Esophagus squamous epithelium (tissue), 4 donors: Measurements from ENCODE around the gene FAM163B.

Source experiments
- POLR2A ChIP-seq, 4 donors: fragments of 450-650 bp; IDR thresholded peaks; one replicate each; pipeline ENCODE4 v1.6.1; 2017; ENCODE audit warnings: antibody characterized with exemption in 4 of 4, mild to moderate bottlenecking in 4 of 4, moderate library complexity in 3 of 4
- TF ChIP-seq, protein P1 (sequence below), 6 experiments: fragments of 450-650 bp in 4 of 6; fragments of 200-600 bp in 2 of 6; sonication (generic) in 2 of 6; IDR thresholded peaks; one replicate each; pipeline ENCODE4 v1.5.1; 2016 to 2019; ENCODE audit warnings: antibody characterized with exemption in 6 of 6, mild to moderate bottlenecking in 4 of 6, moderate library complexity in 4 of 6

DNA sequence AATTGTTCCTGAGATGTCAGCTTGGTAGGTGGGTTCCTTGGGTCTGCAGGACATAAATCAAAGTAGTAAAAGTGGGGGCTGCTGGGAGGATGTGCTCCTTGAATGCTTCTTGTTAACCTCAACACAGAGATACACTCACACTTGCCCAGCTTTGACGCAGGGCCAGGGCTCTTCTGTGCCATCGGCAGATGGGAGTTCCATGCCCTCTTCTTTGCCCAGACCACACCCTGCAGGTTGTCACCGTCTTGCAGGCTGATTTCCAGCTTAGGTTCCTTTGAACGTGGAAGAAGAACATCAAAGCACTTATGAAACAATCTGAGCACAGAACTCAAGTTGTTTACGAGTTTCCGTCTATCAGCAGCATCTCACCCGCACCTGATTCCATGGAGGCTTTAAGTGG is 38.0 kb upstream of the FAM163B start:
- TF ChIP-seq, protein P1, sequence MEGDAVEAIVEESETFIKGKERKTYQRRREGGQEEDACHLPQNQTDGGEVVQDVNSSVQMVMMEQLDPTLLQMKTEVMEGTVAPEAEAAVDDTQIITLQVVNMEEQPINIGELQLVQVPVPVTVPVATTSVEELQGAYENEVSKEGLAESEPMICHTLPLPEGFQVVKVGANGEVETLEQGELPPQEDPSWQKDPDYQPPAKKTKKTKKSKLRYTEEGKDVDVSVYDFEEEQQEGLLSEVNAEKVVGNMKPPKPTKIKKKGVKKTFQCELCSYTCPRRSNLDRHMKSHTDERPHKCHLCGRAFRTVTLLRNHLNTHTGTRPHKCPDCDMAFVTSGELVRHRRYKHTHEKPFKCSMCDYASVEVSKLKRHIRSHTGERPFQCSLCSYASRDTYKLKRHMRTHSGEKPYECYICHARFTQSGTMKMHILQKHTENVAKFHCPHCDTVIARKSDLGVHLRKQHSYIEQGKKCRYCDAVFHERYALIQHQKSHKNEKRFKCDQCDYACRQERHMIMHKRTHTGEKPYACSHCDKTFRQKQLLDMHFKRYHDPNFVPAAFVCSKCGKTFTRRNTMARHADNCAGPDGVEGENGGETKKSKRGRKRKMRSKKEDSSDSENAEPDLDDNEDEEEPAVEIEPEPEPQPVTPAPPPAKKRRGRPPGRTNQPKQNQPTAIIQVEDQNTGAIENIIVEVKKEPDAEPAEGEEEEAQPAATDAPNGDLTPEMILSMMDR (IDR thresholded peaks at IDR 0.05) = no peak
- no peak for TF ChIP-seq POLR2A (IDR thresholded peaks at IDR 0.05)
